ENCODE results near the gene YWHAQ.

- TF ChIP-seq TAF1 (IDR thresholded peaks at IDR 0.05; ENCODE audit: borderline replicate concordance, low read depth, low read length) (no peak), POLR2A (IDR thresholded peaks at IDR 0.05; ENCODE audit: low read depth, low read length) (no peak)
Measured at GRCh38 chr2:9554921-9555296, 75.9 kb downstream of the YWHAQ start.

Data from GM12892 (cell line).